Ascending aorta (tissue), 2 donors: ENCODE data around the gene ROBO3. TPM values are rescaled to one million over a fixed set of nuclear protein-coding genes. Genes with fewer than 3 reads are reported as not detected.
A peak's percentile ranks its signal among the peaks of the same experiment; 100 is the strongest.

Experiments
- DNase-seq, 2 donors: peaks; one replicate each; pipeline ENCODE4 v3.0.0-alpha.2; 2019; ENCODE audit warnings: low spot score in 2 of 2
- H3K27ac ChIP-seq, 2 donors: fragments of 200-600 bp; sonication (generic); one replicate each; pipeline ENCODE4 v1.5.1; 2016 to 2017; ENCODE audit warnings: mild to moderate bottlenecking in 1 of 2
- H3K27me3 ChIP-seq: fragments of 200-600 bp; sonication (generic); one replicate; pipeline ENCODE4 v1.5.1; 2017
- H3K36me3 ChIP-seq, 2 donors: fragments of 200-600 bp; sonication (generic); one replicate each; pipeline ENCODE4 v1.5.1; 2016
- H3K4me1 ChIP-seq, 2 donors: fragments of 200-600 bp; sonication (generic); one replicate each; pipeline ENCODE4 v1.5.1; 2016 to 2017; ENCODE audit warnings: mild to moderate bottlenecking in 1 of 2
- H3K4me3 ChIP-seq, 2 donors: fragments of 200-600 bp; sonication (generic); one replicate each; pipeline ENCODE4 v1.5.1; 2016 to 2017; ENCODE audit warnings: mild to moderate bottlenecking in 1 of 2
- H3K9me3 ChIP-seq, 2 donors: fragments of 200-600 bp; sonication (generic); one replicate each; pipeline ENCODE4 v1.5.1; 2016
- intact Hi-C: fragments of 100-400 bp; cut with DNase I; formaldehyde crosslinking; loops from one replicate; pipeline ENCODE4 v1.15.1; 2023
- total RNA-seq: library from RNA; depleted of rRNA; stranded (reverse); fragments of >200 nt; gene quantifications from one replicate; pipeline ENCODE4 v1.1.0, GENCODE V29; 2016
- TF ChIP-seq, protein P1 (sequence below), 3 experiments: fragments of 200-600 bp in 2 of 3; fragments of 450-650 bp in 1 of 3; sonication (generic) in 2 of 3; IDR thresholded peaks; one replicate each; pipeline ENCODE4 v1.5.1; 2016 to 2019; ENCODE audit warnings: antibody characterized with exemption in 3 of 3, mild to moderate bottlenecking in 1 of 3, moderate library complexity in 1 of 3

The ROBO3 gene
- total RNA-seq, 1 donor from 2014 or later: 37.5 TPM

DNA sequence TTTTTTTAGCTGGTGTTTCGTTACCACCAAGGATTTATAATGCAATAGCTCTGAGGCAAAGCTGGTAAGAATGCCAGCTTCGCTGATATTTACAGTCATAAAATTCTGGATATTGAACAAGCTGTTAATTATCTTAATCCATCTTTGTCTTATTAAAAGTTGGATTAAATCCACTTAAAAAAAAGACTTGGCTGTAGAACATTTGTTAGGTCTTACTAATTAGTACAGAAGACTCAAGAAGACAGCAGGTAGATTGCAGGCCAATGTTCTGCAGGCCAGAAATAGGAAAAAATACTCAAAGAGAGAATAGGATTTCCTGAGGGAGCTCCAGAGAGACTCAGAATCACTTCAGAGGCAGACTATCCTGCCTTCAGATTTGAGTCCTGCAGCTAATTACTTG is 24.9 kb downstream of the ROBO3 start:
- intact Hi-C loops: no loop called here
- no peak for DNase-seq
- TF ChIP-seq, protein P1, sequence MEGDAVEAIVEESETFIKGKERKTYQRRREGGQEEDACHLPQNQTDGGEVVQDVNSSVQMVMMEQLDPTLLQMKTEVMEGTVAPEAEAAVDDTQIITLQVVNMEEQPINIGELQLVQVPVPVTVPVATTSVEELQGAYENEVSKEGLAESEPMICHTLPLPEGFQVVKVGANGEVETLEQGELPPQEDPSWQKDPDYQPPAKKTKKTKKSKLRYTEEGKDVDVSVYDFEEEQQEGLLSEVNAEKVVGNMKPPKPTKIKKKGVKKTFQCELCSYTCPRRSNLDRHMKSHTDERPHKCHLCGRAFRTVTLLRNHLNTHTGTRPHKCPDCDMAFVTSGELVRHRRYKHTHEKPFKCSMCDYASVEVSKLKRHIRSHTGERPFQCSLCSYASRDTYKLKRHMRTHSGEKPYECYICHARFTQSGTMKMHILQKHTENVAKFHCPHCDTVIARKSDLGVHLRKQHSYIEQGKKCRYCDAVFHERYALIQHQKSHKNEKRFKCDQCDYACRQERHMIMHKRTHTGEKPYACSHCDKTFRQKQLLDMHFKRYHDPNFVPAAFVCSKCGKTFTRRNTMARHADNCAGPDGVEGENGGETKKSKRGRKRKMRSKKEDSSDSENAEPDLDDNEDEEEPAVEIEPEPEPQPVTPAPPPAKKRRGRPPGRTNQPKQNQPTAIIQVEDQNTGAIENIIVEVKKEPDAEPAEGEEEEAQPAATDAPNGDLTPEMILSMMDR (IDR thresholded peaks at IDR 0.05): no peak
- H3K36me3 ChIP-seq: no peaks in the 10 kb centered on the region
- no peaks in the 10 kb centered on the region for H3K4me1 ChIP-seq
- H3K27me3 ChIP-seq: no peaks in the 10 kb centered on the region
- H3K4me3 ChIP-seq: no peak overlapping the region
- H3K9me3 ChIP-seq: no peaks in the 10 kb centered on the region
- no peak overlapping the region for H3K27ac ChIP-seq

DNA sequence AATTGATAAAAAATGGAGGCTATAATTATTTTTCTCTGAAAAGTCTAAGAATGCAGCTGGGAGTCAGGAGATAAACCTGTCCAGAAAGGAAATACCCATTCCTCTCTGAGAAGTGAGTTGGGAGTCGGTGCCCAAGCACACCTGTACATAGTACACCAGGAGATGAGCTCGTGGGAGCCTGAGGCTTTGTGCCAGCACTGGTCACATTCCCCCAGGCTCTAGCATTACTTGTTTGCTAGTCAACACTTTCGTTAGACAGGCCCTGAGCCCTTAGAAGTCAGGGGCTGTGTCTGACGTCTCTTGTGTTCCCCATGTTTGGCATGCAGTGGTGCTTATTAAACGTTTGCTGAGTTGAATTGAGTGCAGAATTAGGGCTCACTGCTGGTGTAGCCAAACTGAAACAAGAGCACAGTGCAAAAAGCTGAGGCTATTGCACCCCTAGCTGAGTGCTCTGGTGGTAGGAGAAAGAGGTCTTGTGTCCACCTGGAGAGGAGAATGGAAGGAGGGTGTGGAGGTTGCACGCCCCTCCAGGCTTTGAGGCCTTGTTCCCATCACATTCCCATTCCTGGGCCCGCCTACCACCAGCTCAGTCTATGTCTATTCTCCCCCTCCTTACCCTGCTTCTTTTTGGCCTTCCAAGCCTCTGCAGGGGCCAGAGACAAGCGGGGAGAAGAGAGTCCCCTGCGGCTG is 25.6 kb downstream of the ROBO3 start:
- no peaks in the 10 kb centered on the region for H3K4me1 ChIP-seq
- DNase-seq: peak in 1 of 2 donors; percentile 51

DNA sequence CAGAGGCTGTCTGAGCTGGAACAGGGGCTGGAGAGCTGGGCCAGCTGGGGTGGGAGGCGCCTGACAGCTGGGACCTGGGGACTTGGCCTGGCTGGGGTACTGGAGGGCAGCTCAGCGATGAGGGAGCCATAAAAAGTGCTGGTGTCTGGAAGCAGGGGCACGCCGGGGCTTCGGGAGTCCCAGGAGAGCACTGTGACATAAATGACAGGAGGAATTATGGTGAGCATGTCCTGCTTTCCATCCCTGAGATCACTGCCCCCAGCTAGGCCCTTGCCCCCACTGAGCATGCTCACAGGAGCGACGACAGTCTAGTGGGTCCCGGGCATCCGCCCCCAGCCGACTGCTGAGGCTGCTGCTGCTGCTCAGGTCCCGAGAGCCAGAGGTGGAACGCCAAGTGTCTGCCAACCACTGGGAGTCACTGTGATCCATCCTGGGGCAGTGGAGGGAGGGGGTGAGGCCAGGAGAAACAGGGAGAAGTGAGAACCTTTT is 26.2 kb downstream of the ROBO3 start:
- Histone ChIP-seq H3K36me3 (no peaks in the 10 kb centered on the region), H3K4me3 (no peak overlapping the region), H3K27ac (no peak overlapping the region), H3K4me1 (no peaks in the 10 kb centered on the region), H3K27me3 (no peaks in the 10 kb centered on the region), H3K9me3 (no peaks in the 10 kb centered on the region)
- TF ChIP-seq, protein P1 (IDR thresholded peaks at IDR 0.05): no peak
- DNase-seq: peak in 1 of 2 donors; percentile 63
- intact Hi-C loops: no loop called here

More for the DNA sequence above, 25.6 kb downstream of the ROBO3 start:
- Histone ChIP-seq H3K4me3 (no peak overlapping the region), H3K27me3 (no peaks in the 10 kb centered on the region), H3K36me3 (no peaks in the 10 kb centered on the region), H3K9me3 (no peaks in the 10 kb centered on the region), H3K27ac (no peak overlapping the region)
- intact Hi-C loops: no loop called here
- TF ChIP-seq, protein P1 (IDR thresholded peaks at IDR 0.05): no peak

DNA sequence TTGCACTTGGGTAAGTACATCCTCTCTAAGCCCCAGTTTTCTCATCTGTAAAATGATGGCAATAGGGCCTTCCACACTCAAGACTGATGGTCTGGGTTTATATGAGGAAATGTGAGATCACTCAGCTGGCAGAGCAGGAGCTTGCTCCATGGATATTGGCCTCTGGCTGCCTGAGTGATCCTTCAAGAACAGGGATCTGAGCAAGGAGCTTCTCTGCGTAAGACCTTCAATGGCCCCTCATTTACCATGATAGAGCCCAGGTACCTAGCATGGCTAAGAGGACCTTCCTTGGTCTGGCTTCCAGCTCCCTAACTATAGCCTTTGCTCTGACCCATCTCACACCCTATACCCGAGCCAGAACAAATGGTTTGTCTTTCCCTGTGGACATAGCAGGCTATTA is 26.9 kb downstream of the ROBO3 start:
- Histone ChIP-seq H3K4me3 (no peak overlapping the region), H3K4me1 (no peaks in the 10 kb centered on the region), H3K9me3 (no peaks in the 10 kb centered on the region), H3K27me3 (no peaks in the 10 kb centered on the region), H3K36me3 (no peaks in the 10 kb centered on the region), H3K27ac (peak overlapping the region in 1 of 2 donors; percentile 27)
- peak in 1 of 2 donors; percentile 28 for DNase-seq
- intact Hi-C loops: no loop called here
- TF ChIP-seq, protein P1 (IDR thresholded peaks at IDR 0.05): no peak

DNA sequence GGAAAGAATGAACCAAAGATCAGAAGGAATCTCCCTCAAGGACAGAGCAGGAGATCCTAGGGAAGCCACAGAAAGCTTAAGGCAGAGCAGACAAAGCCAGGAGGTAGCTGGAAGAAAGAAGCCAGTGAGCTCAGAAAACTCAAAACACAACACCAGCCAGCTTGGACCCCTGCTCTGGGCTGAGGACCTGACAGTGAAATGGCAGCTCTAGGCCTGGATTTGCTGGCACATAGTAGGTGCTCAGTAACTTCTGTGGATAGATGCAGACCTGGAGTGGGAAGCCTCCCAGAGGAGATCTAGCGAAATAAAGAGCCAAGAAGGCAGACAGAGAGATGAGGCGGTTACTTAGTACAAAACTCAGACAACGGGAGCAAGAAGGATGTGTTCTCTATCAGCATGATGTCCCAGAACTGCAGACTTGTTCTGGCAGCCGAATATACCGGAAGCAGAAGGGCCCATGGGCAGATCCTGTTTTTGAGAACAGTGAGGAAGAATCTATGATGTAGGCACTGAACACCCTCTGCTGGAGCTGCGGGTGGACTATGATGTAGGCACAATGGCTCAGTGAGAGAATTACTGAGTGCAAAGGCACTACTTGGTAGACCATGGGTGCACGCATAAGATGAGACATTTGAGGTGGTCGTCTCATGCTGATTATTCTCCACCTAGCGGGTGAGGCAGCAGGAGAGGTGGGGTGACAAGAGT is 27.7 kb downstream of the ROBO3 start:
- no peaks in the 10 kb centered on the region for H3K4me1 ChIP-seq
- H3K27ac ChIP-seq: peak overlapping the region in 1 of 2 donors; percentile 27
- DNase-seq: peak in 1 of 2 donors; percentile 64
- H3K36me3 ChIP-seq: no peaks in the 10 kb centered on the region
- H3K27me3 ChIP-seq: no peaks in the 10 kb centered on the region
- TF ChIP-seq, protein P1 (IDR thresholded peaks at IDR 0.05): no peak
- no peak overlapping the region for H3K4me3 ChIP-seq
- H3K9me3 ChIP-seq: no peaks in the 10 kb centered on the region
- intact Hi-C loops: no loop called here
